H1 (cell line): ENCODE results near the gene CRYBB3. TPM values are rescaled to one million over a fixed set of nuclear protein-coding genes. Genes with fewer than 3 reads are reported as not detected.

Experiments
- CTCF ChIA-PET: fragments of 300-600 bp; sonication (Branson Sonifier 250); formaldehyde crosslinking; loops from one replicate; lab custom pipeline; 2021; ENCODE audit not compliant: partially characterized antibody; lab: Charles Lee
- POLR2A ChIA-PET: fragments of 300-600 bp; sonication (Branson Sonifier 250); formaldehyde crosslinking; loops from one replicate; lab custom pipeline; 2021; ENCODE audit warnings: inconsistent platforms; ENCODE audit not compliant: partially characterized antibody; lab: Charles Lee
- DNase-seq, 2 experiments: peaks; one replicate each; pipeline versions ENCODE4 v3.0.0 to v3.0.0-alpha.2; 2010 to 2022; ENCODE audit warnings: low spot score in 2 of 2, low read depth in 1 of 2, mixed read lengths in 1 of 2
- FAIRE-seq: peaks from 2 replicates; lab custom pipeline; 2011; peaks lifted over from hg19 to GRCh38; lab: Jason Lieb, UNC
- H2AFZ ChIP-seq: 2 replicates; pipeline ENCODE4 v1.8.1; 2012; ENCODE audit warnings: low read length, inconsistent platforms
- H2AK5ac ChIP-seq: 2 replicates; pipeline ENCODE4 v1.6.1; 2013; ENCODE audit warnings: low read depth, low read length
- H2BK120ac ChIP-seq: replicated peaks from 2 replicates; pipeline ENCODE3; 2013; ENCODE audit warnings: low read depth, low read length, inconsistent platforms
- H2BK12ac ChIP-seq: 2 replicates; pipeline ENCODE4 v1.6.1; 2013; ENCODE audit warnings: low read depth, low read length
- H2BK15ac ChIP-seq: 2 replicates; pipeline ENCODE4 v1.6.1; 2013; ENCODE audit warnings: low read length
- H2BK20ac ChIP-seq: 2 replicates; pipeline ENCODE4 v1.6.1; 2013; ENCODE audit warnings: low read length
- H2BK5ac ChIP-seq: 2 replicates; pipeline ENCODE4 v1.6.1; 2013; ENCODE audit warnings: low read depth, low read length
- H3K14ac ChIP-seq: 2 replicates; pipeline ENCODE4 v1.6.1; 2013; ENCODE audit warnings: inconsistent platforms; ENCODE audit not compliant: insufficient read length
- H3K18ac ChIP-seq: 2 replicates; pipeline ENCODE4 v1.6.1; 2013; ENCODE audit warnings: low read length; ENCODE audit errors: extremely low read depth
- H3K23ac ChIP-seq: 2 replicates; pipeline ENCODE4 v1.6.1; 2013; ENCODE audit warnings: inconsistent platforms; ENCODE audit not compliant: insufficient read length
- H3K23me2 ChIP-seq: 2 replicates; pipeline ENCODE4 v1.6.1; 2013; ENCODE audit warnings: low read depth, low read length
- H3K27ac ChIP-seq: 2 replicates; pipeline ENCODE4 v1.6.1; 2011; ENCODE audit warnings: low read depth, low read length, inconsistent platforms
- H3K27me3 ChIP-seq, 4 experiments: replicated peaks in 1 of 4; 1 replicate in 1 of 4; 2 replicates in 3 of 4; pipeline versions ENCODE4 v1.6.1 to v1.8.1; 2011 to 2013; ENCODE audit warnings: low read length in 3 of 4, mild to moderate bottlenecking in 3 of 4, inconsistent platforms in 2 of 4, mixed read lengths in 2 of 4, moderate library complexity in 1 of 4; ENCODE audit not compliant: control insufficient read depth in 3 of 4, insufficient read depth in 3 of 4; ENCODE audit errors: extremely low read depth in 1 of 4
- H3K36me3 ChIP-seq, 4 experiments: 2 replicates each; pipeline versions ENCODE4 v1.6.1 to v1.8.1; 2011 to 2013; ENCODE audit warnings: mild to moderate bottlenecking in 4 of 4, low read length in 3 of 4, moderate library complexity in 2 of 4, control low read depth in 1 of 4, inconsistent platforms in 1 of 4; ENCODE audit not compliant: insufficient read depth in 4 of 4, control insufficient read depth in 2 of 4
- H3K4ac ChIP-seq: replicated peaks from 2 replicates; pipeline ENCODE3; 2013; ENCODE audit warnings: low read length, low read depth, mixed read lengths, inconsistent platforms; ENCODE audit not compliant: insufficient read length
- H3K4me1 ChIP-seq, 4 experiments: replicated peaks in 1 of 4; 1 replicate in 1 of 4; 2 replicates in 3 of 4; pipeline versions ENCODE4 v1.6.1 to v1.8.1; 2011 to 2013; ENCODE audit warnings: low read length in 3 of 4, inconsistent platforms in 2 of 4, mixed read lengths in 1 of 4; ENCODE audit not compliant: insufficient read depth in 4 of 4, control insufficient read depth in 3 of 4
- H3K4me2 ChIP-seq, 2 experiments: 2 replicates each; pipeline versions ENCODE4 v1.6.1 to v1.8.1; 2011 to 2013; ENCODE audit warnings: low read depth in 2 of 2, low read length in 2 of 2, control low read depth in 1 of 2, inconsistent platforms in 1 of 2, mild to moderate bottlenecking in 1 of 2; ENCODE audit not compliant: insufficient read depth in 1 of 2
- H3K4me3 ChIP-seq, 4 experiments: fragments of 200-600, 300-600 bp in 1 of 4; sonication (generic), shearing (Covaris generic), sonication (Bioruptor Twin) in 1 of 4; 2 replicates each; pipeline versions ENCODE4 v1.5.1 to v1.8.1; 2011 to 2016; ENCODE audit warnings: low read length in 4 of 4, low read depth in 3 of 4, control low read depth in 2 of 4, inconsistent platforms in 2 of 4, mild to moderate bottlenecking in 2 of 4, mixed read lengths in 1 of 4, moderate library complexity in 1 of 4; ENCODE audit not compliant: insufficient read depth in 2 of 4; ENCODE audit errors: extremely low read depth in 1 of 4
- H3K56ac ChIP-seq: replicated peaks from 2 replicates; pipeline ENCODE3; 2013; ENCODE audit warnings: low read depth, mild to moderate bottlenecking, mixed read lengths, low read length, inconsistent platforms; ENCODE audit not compliant: insufficient read length
- H3K79me1 ChIP-seq: 2 replicates; pipeline ENCODE4 v1.6.1; 2013; ENCODE audit warnings: low read depth, low read length, control low read depth
- H3K79me2 ChIP-seq, 2 experiments: 2 replicates each; pipeline versions ENCODE4 v1.6.1 to v1.8.1; 2012 to 2013; ENCODE audit warnings: low read length in 2 of 2, mild to moderate bottlenecking in 2 of 2, inconsistent platforms in 1 of 2; ENCODE audit not compliant: insufficient read depth in 2 of 2, control insufficient read depth in 1 of 2
- H3K9ac ChIP-seq, 4 experiments: replicated peaks in 1 of 4; 1 replicate in 1 of 4; 2 replicates in 3 of 4; pipeline versions ENCODE4 v1.6.1 to v1.8.1; 2011 to 2013; ENCODE audit warnings: low read depth in 3 of 4, low read length in 3 of 4, control low read depth in 2 of 4, mild to moderate bottlenecking in 2 of 4, moderate library complexity in 2 of 4, inconsistent platforms in 1 of 4; ENCODE audit errors: extremely low read depth in 1 of 4
- H3K9me3 ChIP-seq, 2 experiments: 2 replicates each; pipeline versions ENCODE4 v1.6.1 to v1.8.1; 2012 to 2013; ENCODE audit warnings: mild to moderate bottlenecking in 2 of 2, moderate library complexity in 2 of 2, control low read depth in 1 of 2, inconsistent platforms in 1 of 2, low read depth in 1 of 2, low read length in 1 of 2, mixed read lengths in 1 of 2; ENCODE audit not compliant: insufficient read depth in 2 of 2
- H4K20me1 ChIP-seq, 2 experiments: replicated peaks in 1 of 2; 2 replicates each; pipeline versions ENCODE3 to v1.8.1; 2011 to 2013; ENCODE audit warnings: inconsistent platforms in 2 of 2, low read length in 2 of 2, mild to moderate bottlenecking in 1 of 2; ENCODE audit not compliant: insufficient read depth in 2 of 2, control insufficient read depth in 1 of 2
- H4K5ac ChIP-seq: 2 replicates; pipeline ENCODE4 v1.6.1; 2013; ENCODE audit warnings: low read length, low read depth, mixed read lengths, inconsistent platforms; ENCODE audit not compliant: insufficient read length
- H4K8ac ChIP-seq: 2 replicates; pipeline ENCODE4 v1.8.0; 2013; ENCODE audit warnings: mild to moderate bottlenecking, moderate library complexity, low read length, inconsistent platforms; ENCODE audit not compliant: insufficient read depth; ENCODE audit errors: extremely low read depth
- H4K91ac ChIP-seq: replicated peaks from 2 replicates; pipeline ENCODE3; 2013; ENCODE audit warnings: low read length, mixed read lengths, inconsistent platforms; ENCODE audit not compliant: insufficient read length
- ASH2L ChIP-seq: fragments of 200-600, 300-600 bp; sonication (generic); IDR thresholded peaks from one replicate; pipeline ENCODE4 v1.7.1; 2017; ENCODE audit warnings: low read length
- BCL11A ChIP-seq, 2 experiments: IDR thresholded peaks; one replicate each; pipeline ENCODE4 v1.6.1; 2011; ENCODE audit warnings: low read depth in 2 of 2, low read length in 2 of 2, mild to moderate bottlenecking in 2 of 2
- CBX8 ChIP-seq: fragments of 300-800, 300-1000 bp; sonication (generic); IDR thresholded peaks from 2 replicates; pipeline ENCODE4 v1.7.1; 2016; ENCODE audit warnings: low read depth, low read length, borderline replicate concordance
- JUN ChIP-seq: IDR thresholded peaks from 2 replicates; pipeline ENCODE4 v1.6.1; 2011; ENCODE audit warnings: low read depth, mild to moderate bottlenecking, improper control_type of control experiment, low read length
- KDM1A ChIP-seq: fragments of 200-600, 300-600 bp; sonication (generic); IDR thresholded peaks from 2 replicates; pipeline ENCODE4 v1.7.1; 2016; ENCODE audit warnings: mild to moderate bottlenecking, low read length, borderline replicate concordance
- NRF1 ChIP-seq: IDR thresholded peaks from 2 replicates; pipeline ENCODE4 v1.6.1; 2011; ENCODE audit warnings: mild to moderate bottlenecking, low read depth, low read length, improper control_type of control experiment
- RFX5 ChIP-seq: IDR thresholded peaks from 2 replicates; pipeline ENCODE4 v1.6.1; 2011; ENCODE audit warnings: low read depth, low read length, improper control_type of control experiment, borderline replicate concordance
- RNF2 ChIP-seq: fragments of 200-900, 300-1000 bp; sonication (generic); IDR thresholded peaks from 2 replicates; pipeline ENCODE4 v1.7.1; 2016; ENCODE audit warnings: borderline replicate concordance, low read depth, mild to moderate bottlenecking, antibody characterized with exemption, low read length; ENCODE audit not compliant: poor library complexity, severe bottlenecking; ENCODE audit errors: missing control alignments
- SIRT6 ChIP-seq: IDR thresholded peaks from one replicate; pipeline ENCODE4 v1.7.1; 2012; ENCODE audit warnings: low read length, inconsistent platforms
- SP4 ChIP-seq: IDR thresholded peaks from 2 replicates; pipeline ENCODE4 v1.6.1; 2012; ENCODE audit warnings: low read length, inconsistent platforms
- TCF12 ChIP-seq: IDR thresholded peaks from 2 replicates; pipeline ENCODE4 v1.6.1; 2011; ENCODE audit warnings: low read depth, mild to moderate bottlenecking, low read length
- YY1 ChIP-seq: IDR thresholded peaks from 2 replicates; pipeline ENCODE4 v1.6.1; 2011; ENCODE audit warnings: low read depth, mild to moderate bottlenecking, low read length
- ZNF274 ChIP-seq: IDR thresholded peaks from 2 replicates; pipeline ENCODE4 v1.7.0; 2012; ENCODE audit warnings: low read length, borderline replicate concordance; ENCODE audit errors: extremely low read depth
- WGBS, 2 experiments: shearing (Covaris generic) in 1 of 2; methylation state at CpG; one replicate each; pipeline versions ENCODE4 v1.1.6 to v1.1.7; 2013 to 2015; ENCODE audit warnings: low lambda C conversion rate in 2 of 2, mixed read lengths in 2 of 2, inconsistent platforms in 1 of 2, low coverage in 1 of 2, missing lambda C conversion rate in 1 of 2; ENCODE audit not compliant: insufficient replicate concordance in 2 of 2, insufficient coverage in 1 of 2, insufficient read length in 1 of 2; ENCODE audit errors: extremely low coverage in 1 of 2, missing lambda C conversion rate in 1 of 2; 5-methylcytosine and 5-hydroxymethylcytosine counted together
- polyA plus RNA-seq, 7 experiments: library from polyadenylated mRNA; depleted of rRNA in 3 of 7; stranded (reverse) in 5 of 7; unstranded in 2 of 7; fragments of >200 nt in 5 of 7; fragments of 200-250 nt in 2 of 7; gene quantifications; 1 replicate in 5 of 7; 2 replicates in 1 of 7; 4 replicates in 1 of 7; pipeline versions ENCODE4 v1.2.1 to v1.2.3, GENCODE V29; 2011 to 2013; ENCODE audit warnings: missing spikeins in 2 of 7, mixed read lengths in 2 of 7
- total RNA-seq: library from RNA; stranded (reverse); fragmentation: NEBNext Ultra II Directional; extraction: Animal tissue kit (Norgen Biotek cat#: 25700); gene quantifications from 2 replicates; pipeline ENCODE4 v1.2.1, GENCODE V29; 2021
- TF ChIP-seq, protein P1 (sequence below): IDR thresholded peaks from 2 replicates; pipeline ENCODE4 v1.6.1; 2012; ENCODE audit warnings: low read length, inconsistent platforms

The CRYBB3 gene
- total and polyA plus RNA-seq, 2 of the 8 experiments (the other 6 are each of a cell fraction or from before 2014, with no cell fraction given): 0.44 to 0.58 TPM

GRCh38 chr22:25167082-25167481, 32.6 kb upstream of the CRYBB3 start:
- H2BK15ac ChIP-seq: no peak overlapping the region
- FAIRE-seq (no peak), DNase-seq (no peak)
- H3K18ac ChIP-seq: no peak overlapping the region
- no peaks in the 10 kb centered on the region for H3K4me1 ChIP-seq
- H4K5ac ChIP-seq: no peak overlapping the region
- H3K79me2 ChIP-seq: no peaks in the 10 kb centered on the region
- no peaks in the 10 kb centered on the region for H3K23me2 ChIP-seq
- POLR2A ChIA-PET: no interaction called here
- CTCF ChIA-PET: interaction anchor here (0.7 to 6.0 kb wide), 5 partner anchors 55 to 90 kb away, joined by 3 to 37 read pairs (median 3); no protein-coding TSS in a partner anchor
- no peak overlapping the region for H3K9ac ChIP-seq
- no peak overlapping the region for H3K14ac ChIP-seq
- no peak overlapping the region for H3K56ac ChIP-seq
- H3K27me3 ChIP-seq: no peaks in the 10 kb centered on the region
- H3K4ac ChIP-seq: no peak overlapping the region
- H3K36me3 ChIP-seq: no peaks in the 10 kb centered on the region
- WGBS, 2 experiments: 81% methylated on average over 7 of the region's 7 CpGs; no CpG with 5 or more reads in 1 of the 2 experiments
- no peak overlapping the region for H2BK12ac ChIP-seq
- no peak overlapping the region for H4K91ac ChIP-seq
- no peak overlapping the region for H2BK20ac ChIP-seq
- no peak overlapping the region for H3K27ac ChIP-seq
- no peak overlapping the region for H2BK5ac ChIP-seq
- no peak overlapping the region for H3K4me2 ChIP-seq
- H4K8ac ChIP-seq: no peak overlapping the region
- no peak overlapping the region for H2BK120ac ChIP-seq
- no peak overlapping the region for H2AK5ac ChIP-seq
- H3K79me1 ChIP-seq: no peaks in the 10 kb centered on the region
- no peaks in the 10 kb centered on the region for H3K9me3 ChIP-seq
- no peak overlapping the region for H3K4me3 ChIP-seq
- no peak overlapping the region for H3K23ac ChIP-seq
- no peak overlapping the region for H2AFZ ChIP-seq
- peaks cover 2 to 6% of the 10 kb centered on the region in 2 experiments for H4K20me1 ChIP-seq
- TF ChIP-seq SIRT6 (no peak), RNF2 (no peak), BCL11A (IDR thresholded peaks at IDR 0.05; ENCODE audit: low read depth in 2 of 2, low read length in 2 of 2) (no peak), YY1 (no peak), KDM1A (no peak), SP4 (no peak), ZNF274 (no peak), TCF12 (no peak), JUN (no peak), ASH2L (no peak), CBX8 (no peak), RFX5 (no peak), NRF1 (no peak)
- TF ChIP-seq, protein P1, sequence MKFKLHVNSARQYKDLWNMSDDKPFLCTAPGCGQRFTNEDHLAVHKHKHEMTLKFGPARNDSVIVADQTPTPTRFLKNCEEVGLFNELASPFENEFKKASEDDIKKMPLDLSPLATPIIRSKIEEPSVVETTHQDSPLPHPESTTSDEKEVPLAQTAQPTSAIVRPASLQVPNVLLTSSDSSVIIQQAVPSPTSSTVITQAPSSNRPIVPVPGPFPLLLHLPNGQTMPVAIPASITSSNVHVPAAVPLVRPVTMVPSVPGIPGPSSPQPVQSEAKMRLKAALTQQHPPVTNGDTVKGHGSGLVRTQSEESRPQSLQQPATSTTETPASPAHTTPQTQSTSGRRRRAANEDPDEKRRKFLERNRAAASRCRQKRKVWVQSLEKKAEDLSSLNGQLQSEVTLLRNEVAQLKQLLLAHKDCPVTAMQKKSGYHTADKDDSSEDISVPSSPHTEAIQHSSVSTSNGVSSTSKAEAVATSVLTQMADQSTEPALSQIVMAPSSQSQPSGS: no peak
